GM19025 (cell line): ENCODE measurements around the gene ELMO3.
A peak's percentile ranks its signal among the peaks of the same experiment; 100 is the strongest.

Source experiments
- ATAC-seq: cut with Tn5 transposase; IDR thresholded peaks from one replicate; pipeline ENCODE4 v1.9.1; 2021; ENCODE audit warnings: mild to moderate bottlenecking, low read depth, moderate library complexity; ENCODE audit not compliant: unreplicated experiment

ELMO3 gene

DNA sequence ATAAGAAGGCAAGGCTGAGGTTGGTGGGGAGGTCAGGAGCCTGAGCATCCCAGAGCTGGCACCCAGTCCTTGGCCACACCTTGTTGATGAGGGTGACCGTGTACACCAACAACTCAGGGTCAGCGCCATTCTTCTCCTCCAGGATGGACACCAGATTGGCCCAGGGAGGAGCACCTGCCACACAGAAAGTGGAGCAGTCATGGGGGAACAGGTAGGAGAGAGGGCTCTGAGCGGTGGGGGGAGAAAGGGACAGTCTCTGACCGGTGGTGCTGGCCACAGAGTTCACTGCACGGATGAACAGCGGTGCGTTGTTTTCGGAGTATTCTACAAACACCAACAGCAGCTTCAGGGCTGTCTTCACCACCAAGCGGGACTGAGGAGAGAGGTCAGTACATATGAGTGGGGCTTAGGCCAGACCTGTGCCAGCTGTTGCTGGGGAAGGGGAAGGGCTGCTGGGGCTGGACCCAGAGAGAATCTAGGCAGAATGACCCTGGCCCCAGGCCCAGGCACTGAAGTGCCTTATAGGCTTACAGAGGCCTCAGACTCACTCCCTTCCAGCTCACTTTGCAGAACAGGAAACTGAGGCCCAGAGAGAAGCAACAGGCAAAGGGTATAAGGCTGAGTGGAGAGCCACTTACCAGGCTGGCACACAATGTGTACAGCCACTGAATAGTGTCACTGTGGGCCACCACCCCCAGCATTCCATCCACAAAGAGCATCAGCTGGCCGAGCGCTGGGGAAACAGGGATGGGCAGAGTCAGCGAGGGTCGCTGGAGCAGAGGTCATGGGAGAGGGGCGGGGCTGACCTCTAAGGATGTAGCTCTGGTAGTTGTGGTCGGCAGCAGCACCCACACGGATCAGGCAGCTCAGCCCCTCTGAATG lies 38.7 kb downstream of the ELMO3 start:
- no peak for ATAC-seq

GRCh38 chr16:67238278-67238575 lies 39.3 kb downstream of the ELMO3 start:
- no peak for ATAC-seq

DNA sequence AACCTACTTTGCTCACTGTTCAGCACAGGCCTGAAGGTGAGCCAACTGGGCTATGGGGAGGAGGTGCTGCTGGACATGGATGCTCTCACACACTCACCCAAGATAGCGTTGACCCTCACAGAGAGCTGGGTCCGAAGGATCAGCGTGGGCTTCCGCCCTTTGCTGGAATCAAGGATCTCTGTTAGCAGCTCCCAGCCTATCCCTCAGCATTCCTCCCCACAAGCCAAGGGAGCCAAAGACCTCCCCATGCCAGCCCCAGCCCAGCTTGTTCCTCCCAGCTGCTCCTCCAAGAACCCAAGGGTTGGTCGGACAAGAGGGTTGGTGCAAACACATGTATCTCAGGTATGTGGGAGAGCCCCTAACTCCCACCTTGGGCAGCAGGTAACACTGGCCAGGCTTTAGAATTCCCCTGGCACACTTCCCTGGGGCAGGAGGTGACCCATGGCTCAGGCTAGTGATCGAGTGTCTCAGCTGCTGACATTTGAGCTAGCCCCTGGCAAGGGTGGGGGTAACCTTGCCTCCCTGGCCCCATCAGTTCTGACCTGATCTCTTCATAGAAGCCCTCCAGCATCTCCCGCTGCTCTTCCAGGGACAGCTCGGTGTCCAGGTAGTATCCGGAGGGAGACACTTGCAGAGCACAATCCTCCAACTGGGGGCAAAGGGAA lies 40.0 kb downstream of the ELMO3 start:
- no peak for ATAC-seq

- ATAC-seq: no peak
Observed at GRCh38 chr16:67240506-67240905, 41.6 kb downstream of the ELMO3 start.

GRCh38 chr16:67241008-67241900 lies 42.3 kb downstream of the ELMO3 start:
- ATAC-seq: no peak

DNA sequence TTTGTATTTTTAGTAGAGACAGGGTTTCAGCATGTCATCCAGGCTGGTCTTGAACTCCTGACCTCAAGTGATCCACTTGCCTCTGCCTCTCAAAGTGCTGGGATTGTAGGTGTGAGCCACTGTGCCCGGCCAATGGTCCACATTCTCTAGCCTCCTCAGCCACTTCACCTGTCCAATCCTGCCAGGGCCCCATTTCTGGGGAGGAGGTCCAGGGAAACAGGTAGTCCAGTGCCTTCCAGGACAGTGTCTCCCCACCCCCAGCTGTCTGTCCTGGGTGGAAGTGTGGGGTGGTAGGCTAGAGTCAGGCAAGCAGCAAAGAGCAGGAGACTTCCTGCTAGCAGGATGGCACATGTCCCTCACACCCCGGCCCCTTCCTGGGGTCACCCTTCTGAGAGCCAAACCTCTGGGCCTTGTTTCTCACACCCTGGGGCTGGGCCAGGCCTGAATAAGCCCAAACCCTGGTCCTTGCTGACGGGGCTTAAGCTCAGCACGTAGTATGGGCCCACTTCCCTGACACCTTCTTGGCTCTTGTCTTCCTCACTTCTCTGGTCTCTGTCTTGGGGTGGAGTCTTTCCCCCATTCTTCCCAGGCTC lies 43.3 kb downstream of the ELMO3 start:
- no peak for ATAC-seq

DNA sequence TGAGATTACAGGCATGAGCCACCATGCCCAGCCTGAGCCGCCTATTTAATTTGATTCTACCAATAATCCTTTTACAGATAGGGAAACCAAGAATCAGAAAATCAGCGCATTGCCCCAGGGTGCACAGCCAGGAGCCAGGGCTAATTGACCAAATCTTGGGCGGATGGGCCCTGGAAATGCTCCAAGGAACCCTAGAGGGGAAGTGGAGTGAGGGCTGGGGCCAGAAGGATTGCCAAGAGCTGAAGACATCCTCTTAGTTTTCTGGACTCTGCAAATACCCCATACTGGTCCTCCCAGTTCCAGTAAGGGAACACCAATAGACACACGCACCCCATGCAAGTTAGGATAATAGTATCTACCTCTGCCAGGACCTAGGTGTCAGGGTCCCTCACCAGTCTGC lies 44.5 kb downstream of the ELMO3 start:
- no peak for ATAC-seq

DNA sequence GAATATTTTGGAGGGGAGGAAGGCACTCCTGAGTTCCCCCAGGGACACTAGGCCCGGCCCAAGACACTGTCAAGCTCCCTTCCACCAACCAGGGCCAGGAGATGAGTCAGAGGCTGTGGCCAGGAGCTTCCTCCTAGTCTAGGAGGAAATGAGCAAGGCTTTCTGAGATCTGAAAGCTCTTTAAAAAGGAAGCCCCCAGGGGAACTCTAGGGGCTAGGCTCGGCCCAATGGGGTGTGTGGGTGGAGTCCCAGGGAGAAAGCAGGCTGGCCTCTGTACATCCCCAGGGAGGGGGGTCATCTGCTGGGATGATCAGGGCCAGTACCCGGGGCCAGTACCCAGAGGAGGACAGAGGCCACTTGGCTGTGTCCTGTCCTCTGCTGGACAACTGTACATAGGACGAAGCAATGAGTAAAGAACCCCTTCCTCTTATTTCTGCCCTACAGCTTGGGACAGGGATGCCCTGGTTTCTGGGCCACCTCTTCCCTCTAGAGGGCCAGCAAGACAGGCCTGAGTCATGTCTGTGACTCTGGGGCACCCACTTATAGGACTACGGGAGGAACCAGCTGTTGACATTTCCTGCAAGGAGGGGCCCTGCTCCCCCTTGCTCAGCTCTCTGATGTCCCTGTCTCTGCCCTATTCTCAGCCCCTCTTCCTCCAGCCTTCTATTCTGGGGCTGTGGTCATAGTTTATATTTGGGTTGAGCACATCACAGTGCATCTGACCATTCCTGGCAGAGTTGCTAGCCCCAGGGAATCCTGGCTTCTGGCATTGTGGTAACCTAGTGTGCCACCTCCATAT lies 45.7 kb downstream of the ELMO3 start:
- peak; percentile 43 for ATAC-seq

- no peak for ATAC-seq
Observed at GRCh38 chr16:67245186-67245585, 46.3 kb downstream of the ELMO3 start.

DNA sequence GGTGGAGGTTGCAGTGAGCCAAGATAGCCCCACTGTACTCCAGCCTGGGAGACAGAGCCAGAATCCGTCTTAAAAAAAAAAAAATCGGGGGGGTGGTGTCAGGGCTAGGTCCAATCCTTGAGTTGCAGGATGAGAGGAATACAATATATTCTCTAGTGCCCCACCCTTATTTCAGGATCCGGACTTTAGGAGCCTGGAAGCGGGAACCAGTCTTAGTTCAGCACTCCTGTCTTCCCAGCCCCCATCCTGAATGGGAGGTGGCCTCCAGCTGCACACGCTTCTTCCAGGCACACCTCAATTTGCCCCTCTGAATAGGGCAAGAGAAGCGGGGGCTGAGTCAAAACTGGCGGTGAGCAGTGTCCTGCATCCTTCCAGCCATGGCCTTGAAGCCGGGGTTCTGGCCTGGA lies 46.7 kb downstream of the ELMO3 start:
- ATAC-seq: no peak

- no peak for ATAC-seq
Observed at GRCh38 chr16:67246081-67246755, 47.3 kb downstream of the ELMO3 start.

DNA sequence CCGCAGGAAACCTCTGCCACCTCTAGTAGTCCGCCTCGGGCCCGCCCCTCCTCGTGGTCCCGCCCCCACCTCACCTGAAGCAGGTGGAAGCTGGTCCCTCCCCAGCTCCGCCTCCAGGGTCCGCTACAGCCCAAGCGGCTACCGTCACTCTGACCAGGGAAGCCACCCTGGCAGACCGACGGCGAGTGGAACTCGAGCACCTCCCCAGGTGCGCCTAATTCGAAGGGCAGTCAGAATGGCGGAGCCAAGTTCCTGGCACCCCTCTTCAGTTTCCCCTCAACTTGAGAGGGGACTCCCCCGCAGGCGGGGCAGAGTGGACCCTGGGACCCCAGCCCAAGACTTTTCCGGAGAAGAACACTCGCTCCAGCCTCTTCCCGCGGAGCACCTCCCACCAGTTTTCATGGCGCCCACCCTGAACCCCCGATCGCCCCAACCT lies 47.8 kb downstream of the ELMO3 start:
- no peak for ATAC-seq

DNA sequence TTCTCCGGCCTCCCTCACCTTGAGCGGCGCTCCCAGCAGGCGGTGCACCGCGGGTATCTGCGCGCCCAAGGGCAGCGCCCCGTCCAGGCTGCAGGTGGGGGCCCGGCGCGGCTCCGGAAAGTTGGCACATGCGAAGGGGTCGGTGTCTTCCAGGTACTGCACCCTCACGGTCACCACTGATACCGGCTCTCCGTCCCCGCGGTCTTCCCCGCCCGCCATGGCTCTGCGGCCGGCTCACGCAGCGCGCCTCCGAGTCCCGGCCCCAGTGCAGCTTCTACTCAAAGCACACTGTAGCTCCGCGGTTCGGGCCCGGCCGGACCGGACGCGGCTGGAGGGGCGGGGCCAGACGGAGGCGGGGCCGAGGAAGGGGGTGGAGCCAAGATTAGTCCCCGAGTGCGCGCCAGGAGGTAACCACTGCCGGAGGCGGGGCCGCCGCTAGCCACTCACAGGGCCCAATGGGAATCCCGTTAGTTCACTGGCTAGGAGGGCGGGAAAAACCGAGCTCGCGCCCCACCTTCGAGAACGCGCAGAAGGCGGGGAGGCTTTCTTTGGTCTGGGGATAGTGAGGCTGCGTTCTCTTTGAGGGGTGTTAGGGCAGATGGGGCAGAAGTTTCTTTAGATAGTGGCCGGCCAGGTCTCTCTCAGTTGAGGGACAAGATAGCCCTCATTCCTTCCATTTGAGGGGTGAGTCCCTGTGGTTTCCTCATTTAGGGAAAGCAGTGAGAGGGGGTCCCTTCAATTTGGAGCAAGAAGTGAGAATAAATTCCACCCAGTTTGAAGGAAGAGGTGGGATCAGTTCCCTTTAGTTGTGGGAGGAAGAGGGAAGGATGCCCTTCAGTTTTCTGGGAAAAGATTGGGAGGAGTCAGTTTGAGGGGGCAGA lies 48.5 kb downstream of the ELMO3 start, which contains the start of gene FHOD1:
TSS of gene FHOD1 (minus strand) at position 290 of the 881 bp plus-strand sequence. CDS start at position 219, 71 bp downstream.
- ATAC-seq: peak; percentile 41

DNA sequence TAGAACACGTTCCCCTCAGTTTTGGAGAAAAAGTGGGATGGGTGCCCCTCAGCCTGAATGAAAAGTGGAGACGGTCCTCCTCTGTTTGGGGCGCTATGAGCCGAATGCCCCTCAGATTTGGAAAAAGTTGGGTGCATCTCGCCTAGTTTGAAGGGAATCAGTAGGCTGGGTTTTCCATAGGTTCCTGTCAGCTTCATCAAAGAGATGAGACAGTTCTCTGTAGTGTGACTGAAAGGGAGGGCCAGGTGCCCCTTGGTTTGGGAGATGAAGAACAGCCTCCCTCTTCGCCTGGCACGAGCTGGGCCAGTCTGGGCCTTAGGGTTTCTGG lies 49.1 kb downstream of the ELMO3 start:
- no peak for ATAC-seq

GRCh38 chr16:67248401-67249177 lies 49.7 kb downstream of the ELMO3 start, which contains the start of gene SLC9A5:
Gene SLC9A5 (plus strand): TSS chr16:67248979. CDS start chr16:67249015, 36 bp downstream.
- no peak for ATAC-seq

DNA sequence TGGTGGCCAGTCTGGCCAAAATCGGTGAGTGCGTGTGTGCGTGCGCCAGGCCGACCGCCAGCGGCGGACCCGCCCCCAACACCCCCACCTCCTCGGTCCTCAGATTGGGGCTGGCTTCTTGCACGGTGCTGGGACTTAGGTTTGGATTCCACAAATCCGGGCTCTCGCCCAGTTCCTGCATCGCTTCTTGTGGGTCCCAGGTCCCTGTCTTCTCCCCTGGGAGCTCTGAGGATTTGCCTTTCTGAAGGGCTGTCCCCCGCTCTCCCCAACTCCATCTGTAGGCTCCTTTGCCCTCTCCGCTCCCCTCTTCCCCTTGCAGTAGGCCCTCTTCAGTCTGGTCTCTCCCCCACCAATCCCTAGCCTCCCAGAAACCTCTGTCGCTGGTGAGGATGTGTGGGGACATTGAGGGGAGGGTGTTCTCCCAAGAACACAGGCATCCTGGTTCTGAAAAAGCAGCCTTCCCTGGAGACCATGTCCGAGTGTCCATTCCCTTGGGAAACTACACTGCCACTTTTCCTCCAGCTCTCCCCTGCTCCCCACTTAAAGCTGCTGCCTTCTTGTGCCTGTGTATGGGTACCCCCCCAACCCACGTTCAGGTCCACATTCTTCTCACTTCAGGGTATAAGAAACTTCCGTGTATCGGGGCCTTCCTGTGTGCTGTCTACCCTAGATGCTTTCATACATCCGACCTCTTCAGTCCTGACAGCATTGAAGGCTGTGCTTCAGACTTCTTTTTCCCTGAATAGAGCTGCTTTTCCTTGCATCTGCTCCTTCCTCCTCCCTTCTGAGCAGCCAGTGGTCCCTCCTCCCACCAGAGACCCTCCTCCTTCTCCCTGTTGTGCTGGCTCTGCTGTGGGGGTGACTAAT lies 50.5 kb downstream of the ELMO3 start:
- ATAC-seq: no peak

- no peak for ATAC-seq
Observed at GRCh38 chr16:67250045-67250327, 51.1 kb downstream of the ELMO3 start.
